Measurements from ENCODE around the gene INCENP. TPM values are rescaled to one million over a fixed set of nuclear protein-coding genes. Genes with fewer than 3 reads are reported as not detected.

The INCENP gene
- polyA plus RNA-seq, 1 donor from 2014 or later = 5.9 TPM

- Histone ChIP-seq H2AFZ (ENCODE audit: low read depth, low read length) (no peak overlapping the region), H3K36me3 (ENCODE audit: insufficient read depth, low read length) (no peaks in the 10 kb centered on the region), H3K4me2 (ENCODE audit: low read length) (no peak overlapping the region), H4K20me1 (ENCODE audit: insufficient read depth) (no peaks in the 10 kb centered on the region), H3K4me3 (ENCODE audit: low read length) (no peak overlapping the region), H3K9me3 (ENCODE audit: low read length) (no peaks in the 10 kb centered on the region), H3K27ac (ENCODE audit: low read length) (no peak overlapping the region), H3F3A (ENCODE audit: insufficient read depth, low read length, poor library complexity, severe bottlenecking) (no peaks in the 10 kb centered on the region), H3K9me2 (ENCODE audit: insufficient read depth, low read length) (no peaks in the 10 kb centered on the region), H3K79me2 (replicated peaks; ENCODE audit: insufficient read depth, low read length) (no peaks in the 10 kb centered on the region), H3K9ac (ENCODE audit: low read length) (no peak overlapping the region), H3K27me3 (ENCODE audit: insufficient read depth, low read depth, low read length) (no peaks in the 10 kb centered on the region)
- TF ChIP-seq EP300 (conservative IDR thresholded peaks at IDR 0.05; ENCODE audit: poor library complexity, severe bottlenecking) = no peak
- no peak for TF ChIP-seq RAD21 (conservative IDR thresholded peaks at IDR 0.05)
- no peak for TF ChIP-seq EZH2 (IDR thresholded peaks at IDR 0.05; ENCODE audit: borderline replicate concordance, insufficient read depth, low read length, poor library complexity, severe bottlenecking)
- TF ChIP-seq, protein P1, sequence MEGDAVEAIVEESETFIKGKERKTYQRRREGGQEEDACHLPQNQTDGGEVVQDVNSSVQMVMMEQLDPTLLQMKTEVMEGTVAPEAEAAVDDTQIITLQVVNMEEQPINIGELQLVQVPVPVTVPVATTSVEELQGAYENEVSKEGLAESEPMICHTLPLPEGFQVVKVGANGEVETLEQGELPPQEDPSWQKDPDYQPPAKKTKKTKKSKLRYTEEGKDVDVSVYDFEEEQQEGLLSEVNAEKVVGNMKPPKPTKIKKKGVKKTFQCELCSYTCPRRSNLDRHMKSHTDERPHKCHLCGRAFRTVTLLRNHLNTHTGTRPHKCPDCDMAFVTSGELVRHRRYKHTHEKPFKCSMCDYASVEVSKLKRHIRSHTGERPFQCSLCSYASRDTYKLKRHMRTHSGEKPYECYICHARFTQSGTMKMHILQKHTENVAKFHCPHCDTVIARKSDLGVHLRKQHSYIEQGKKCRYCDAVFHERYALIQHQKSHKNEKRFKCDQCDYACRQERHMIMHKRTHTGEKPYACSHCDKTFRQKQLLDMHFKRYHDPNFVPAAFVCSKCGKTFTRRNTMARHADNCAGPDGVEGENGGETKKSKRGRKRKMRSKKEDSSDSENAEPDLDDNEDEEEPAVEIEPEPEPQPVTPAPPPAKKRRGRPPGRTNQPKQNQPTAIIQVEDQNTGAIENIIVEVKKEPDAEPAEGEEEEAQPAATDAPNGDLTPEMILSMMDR (IDR thresholded peaks at IDR 0.05; ENCODE audit: poor library complexity, severe bottlenecking) = no peak
- TF ChIP-seq MXI1 (conservative IDR thresholded peaks at IDR 0.05; ENCODE audit: poor library complexity, severe bottlenecking) = no peak
- no peak for TF ChIP-seq TAF1 (IDR thresholded peaks at IDR 0.05; ENCODE audit: low read depth)
- no peak for TF ChIP-seq REST (IDR thresholded peaks at IDR 0.05; ENCODE audit: borderline replicate concordance)
- TF ChIP-seq SMC3 (conservative IDR thresholded peaks at IDR 0.05; ENCODE audit: poor library complexity) = no peak
- no peak for TF ChIP-seq POLR2AphosphoS5 (IDR thresholded peaks at IDR 0.05)
Measured at GRCh38 chr11:62138630-62139425, 15.0 kb downstream of the INCENP start.

GRCh38 chr11:62139526-62140303 is 15.9 kb downstream of the INCENP start:
- no peaks in the 10 kb centered on the region for H3F3A ChIP-seq (ENCODE audit: insufficient read depth, low read length, poor library complexity, severe bottlenecking)
- no peaks in the 10 kb centered on the region for H4K20me1 ChIP-seq (ENCODE audit: insufficient read depth)
- no peaks in the 10 kb centered on the region for H3K36me3 ChIP-seq (ENCODE audit: insufficient read depth, low read length)

More at GRCh38 chr11:62139526-62140303, 15.9 kb downstream of the INCENP start:
- no peak overlapping the region for H3K9ac ChIP-seq (ENCODE audit: low read length)
- H2AFZ ChIP-seq (ENCODE audit: low read depth, low read length) = no peak overlapping the region
- no peaks in the 10 kb centered on the region for H3K9me3 ChIP-seq (ENCODE audit: low read length)
- no peaks in the 10 kb centered on the region for H3K79me2 ChIP-seq (replicated peaks; ENCODE audit: insufficient read depth, low read length)
- TF ChIP-seq EP300 (conservative IDR thresholded peaks at IDR 0.05; ENCODE audit: poor library complexity, severe bottlenecking) (no peak), MXI1 (conservative IDR thresholded peaks at IDR 0.05; ENCODE audit: poor library complexity, severe bottlenecking) (no peak), TAF1 (IDR thresholded peaks at IDR 0.05; ENCODE audit: low read depth) (no peak), RAD21 (conservative IDR thresholded peaks at IDR 0.05) (no peak), SMC3 (conservative IDR thresholded peaks at IDR 0.05; ENCODE audit: poor library complexity) (no peak), REST (IDR thresholded peaks at IDR 0.05; ENCODE audit: borderline replicate concordance) (no peak), EZH2 (IDR thresholded peaks at IDR 0.05; ENCODE audit: borderline replicate concordance, insufficient read depth, low read length, poor library complexity, severe bottlenecking) (no peak), POLR2AphosphoS5 (IDR thresholded peaks at IDR 0.05) (no peak)
- TF ChIP-seq, protein P1 (IDR thresholded peaks at IDR 0.05; ENCODE audit: poor library complexity, severe bottlenecking) = no peak
- no peak overlapping the region for H3K4me3 ChIP-seq (ENCODE audit: low read length)
- H3K9me2 ChIP-seq (ENCODE audit: insufficient read depth, low read length) = no peaks in the 10 kb centered on the region
- H3K27ac ChIP-seq (ENCODE audit: low read length) = no peak overlapping the region
- no peaks in the 10 kb centered on the region for H3K27me3 ChIP-seq (ENCODE audit: insufficient read depth, low read depth, low read length)
- H3K4me2 ChIP-seq (ENCODE audit: low read length) = no peak overlapping the region
